Epithelial cell of prostate (primary cell): Measurements from ENCODE around the gene FOXP1.

Experiments used
- DNase-seq: peaks from one replicate; pipeline ENCODE4 v3.0.0-alpha.2; 2011; ENCODE audit warnings: low read depth, low spot score
- H3K27ac ChIP-seq: fragments of 450-650 bp; 2 replicates; pipeline ENCODE4 v1.5.1; 2017; ENCODE audit warnings: mild to moderate bottlenecking

Gene FOXP1

GRCh38 chr3:71109241-71109976 is 474.1 kb downstream of the FOXP1 start:
- H3K27ac ChIP-seq, result peak overlapping the region; percentile 83
- DNase-seq, result no peak

- H3K27ac ChIP-seq, result no peak overlapping the region
- no peak for DNase-seq
Observed at GRCh38 chr3:71107926-71108325, 475.6 kb downstream of the FOXP1 start.

GRCh38 chr3:71104976-71105375 is 478.6 kb downstream of the FOXP1 start:
- no peak overlapping the region for H3K27ac ChIP-seq
- no peak for DNase-seq

- H3K27ac ChIP-seq, result no peak overlapping the region
- DNase-seq, result no peak
Observed at GRCh38 chr3:71104556-71104955, 479.0 kb downstream of the FOXP1 start.

- no peak for DNase-seq
- H3K27ac ChIP-seq, result no peak overlapping the region
Observed at GRCh38 chr3:71104121-71104541, 479.4 kb downstream of the FOXP1 start.

- peak overlapping the region; percentile 77 for H3K27ac ChIP-seq
- no peak for DNase-seq
Observed at GRCh38 chr3:71103430-71103921, 480.1 kb downstream of the FOXP1 start.

- peak overlapping the region; percentile 77 for H3K27ac ChIP-seq
- no peak for DNase-seq
Observed at GRCh38 chr3:71102111-71102983, 481.2 kb downstream of the FOXP1 start.

GRCh38 chr3:71101626-71102025 is 481.9 kb downstream of the FOXP1 start:
- no peak for DNase-seq
- H3K27ac ChIP-seq, result peak overlapping the region; percentile 77

- DNase-seq, result peak; percentile 69
Observed at GRCh38 chr3:71101014-71101413, 482.5 kb downstream of the FOXP1 start.

GRCh38 chr3:71099997-71100719 is 483.4 kb downstream of the FOXP1 start:
- DNase-seq, result no peak
- no peak overlapping the region for H3K27ac ChIP-seq

More at GRCh38 chr3:71101014-71101413, 482.5 kb downstream of the FOXP1 start:
- H3K27ac ChIP-seq, result peak overlapping the region; percentile 77

- no peak overlapping the region for H3K27ac ChIP-seq
- no peak for DNase-seq
Observed at GRCh38 chr3:71097557-71097956, 486.0 kb downstream of the FOXP1 start.

- DNase-seq, result no peak
- H3K27ac ChIP-seq, result no peak overlapping the region
Observed at GRCh38 chr3:71095511-71096291, 487.8 kb downstream of the FOXP1 start.

GRCh38 chr3:71094658-71095209 is 488.8 kb downstream of the FOXP1 start:
- no peak overlapping the region for H3K27ac ChIP-seq
- no peak for DNase-seq

GRCh38 chr3:71092665-71093064 is 490.9 kb downstream of the FOXP1 start:
- no peak for DNase-seq

GRCh38 chr3:71090207-71090606 is 493.3 kb downstream of the FOXP1 start:
- DNase-seq, result no peak
- no peak overlapping the region for H3K27ac ChIP-seq

More at GRCh38 chr3:71092665-71093064, 490.9 kb downstream of the FOXP1 start:
- H3K27ac ChIP-seq, result no peak overlapping the region

- no peak overlapping the region for H3K27ac ChIP-seq
- no peak for DNase-seq
Observed at GRCh38 chr3:71089271-71089847, 494.2 kb downstream of the FOXP1 start.

- no peak overlapping the region for H3K27ac ChIP-seq
- DNase-seq, result no peak
Observed at GRCh38 chr3:71088742-71089141, 494.8 kb downstream of the FOXP1 start.

GRCh38 chr3:71088019-71088708 is 495.4 kb downstream of the FOXP1 start:
- peak overlapping the region; percentile 67 for H3K27ac ChIP-seq
- DNase-seq, result no peak
